Measurements from ENCODE around the gene ZNF324B. TPM values are rescaled to one million over a fixed set of nuclear protein-coding genes. Genes with fewer than 3 reads are reported as not detected.
A peak's percentile ranks its signal among the peaks of the same experiment; 100 is the strongest.

Gene ZNF324B
- total and polyA plus RNA-seq, 2 of the 8 experiments (the other 6 are each of a cell fraction or from before 2014, with no cell fraction given), result 2.9 to 6.0 TPM

GRCh38 chr19:58475714-58476497 lies 24.5 kb downstream of the ZNF324B start, which contains the start of gene ZNF446:
Gene ZNF446, plus strand, starts transcription at chr19:58476352. Its CDS starts 867 bp downstream, at chr19:58477219.
- WGBS, 2 experiments (ENCODE audit: extremely low coverage in 1 of 2, insufficient coverage in 1 of 2, insufficient read length in 1 of 2, insufficient replicate concordance in 2 of 2, low coverage in 1 of 2, low lambda C conversion rate in 2 of 2, missing lambda C conversion rate in 1 of 2), result 3% methylated on average over 40 of the region's 64 CpGs; no CpG with 5 or more reads in 1 of the 2 experiments
- peak within 1 kb of the TSS; percentile 65; the same call in 1 of the 2 replicates for H3K27ac ChIP-seq (ENCODE audit: low read depth, low read length)
- peak; percentile 65 for TF ChIP-seq SIX5 (IDR thresholded peaks at IDR 0.05; ENCODE audit: low read depth, low read length)

More at GRCh38 chr19:58475714-58476497, 24.5 kb downstream of the ZNF324B start, which contains the start of gene ZNF446:
- FAIRE-seq, result peak; percentile 45
- H3K79me1 ChIP-seq (ENCODE audit: low read depth, low read length), result no peaks in the 10 kb centered on the region
- peak; percentile 76 to 93 for DNase-seq (ENCODE audit: low read depth in 1 of 2, low spot score in 2 of 2)
- H3K23me2 ChIP-seq (ENCODE audit: low read depth, low read length), result peaks cover 14% of the 10 kb centered on the region
- H4K20me1 ChIP-seq (replicated peaks in 1 of 2; ENCODE audit: control insufficient read depth in 1 of 2, insufficient read depth in 2 of 2, low read length in 2 of 2), result peaks cover 4 to 6% of the 10 kb centered on the region in 2 experiments
- H3K9ac ChIP-seq (replicated peaks in 1 of 4; ENCODE audit: extremely low read depth in 1 of 4, low read depth in 3 of 4, low read length in 3 of 4), result peak within 1 kb of the TSS; percentile 46 to 65 (median 58)
- peak within 1 kb of the TSS; percentile 88 to 94 for H3K4me2 ChIP-seq (ENCODE audit: insufficient read depth in 1 of 2, low read depth in 2 of 2, low read length in 2 of 2)
- peaks cover 0 to 6% (median 5%) of the 10 kb centered on the region in 4 experiments; a peak in 6 of 7 replicates for H3K4me1 ChIP-seq (replicated peaks in 1 of 4; ENCODE audit: control insufficient read depth in 3 of 4, insufficient read depth in 4 of 4, low read length in 3 of 4)
- no peak within 1 kb of the TSS for H3K14ac ChIP-seq (ENCODE audit: insufficient read length)
- H3K36me3 ChIP-seq (ENCODE audit: control insufficient read depth in 2 of 4, insufficient read depth in 4 of 4, low read length in 3 of 4), result peaks cover 2 to 7% (median 5%) of the 10 kb centered on the region in 4 experiments; a peak in 5 of 8 replicates
- peak within 1 kb of the TSS; percentile 42 to 76 (median 70) for H3K4me3 ChIP-seq (ENCODE audit: extremely low read depth in 1 of 4, insufficient read depth in 2 of 4, low read depth in 3 of 4, low read length in 4 of 4)
- CTCF ChIA-PET (ENCODE audit: partially characterized antibody), result interaction anchor here (0.7 to 1.3 kb wide), 4 partner anchors 26 to 47 kb away, joined by 3 to 4 read pairs (median 3); no protein-coding TSS in a partner anchor
- H4K8ac ChIP-seq (ENCODE audit: extremely low read depth, insufficient read depth, low read length), result peak within 1 kb of the TSS; percentile 23
- peak within 1 kb of the TSS; percentile 82 for H4K5ac ChIP-seq (ENCODE audit: insufficient read length, low read depth, low read length)
- H3K23ac ChIP-seq (ENCODE audit: insufficient read length), result no peak within 1 kb of the TSS
- H2AFZ ChIP-seq (ENCODE audit: low read length), result peak within 1 kb of the TSS; percentile 78; the same call in 1 of the 2 replicates
- peak within 1 kb of the TSS; percentile 96 for H3K18ac ChIP-seq (ENCODE audit: extremely low read depth, low read length)
- H3K9me3 ChIP-seq (ENCODE audit: insufficient read depth in 2 of 2, low read depth in 1 of 2, low read length in 1 of 2), result no peaks in the 10 kb centered on the region
- no peak within 1 kb of the TSS for H2BK12ac ChIP-seq (ENCODE audit: low read depth, low read length)
- peak within 1 kb of the TSS; percentile 61 for H4K91ac ChIP-seq (replicated peaks; ENCODE audit: insufficient read length, low read length)
- no peak within 1 kb of the TSS for H2BK120ac ChIP-seq (replicated peaks; ENCODE audit: low read depth, low read length)
- peaks cover 0 to 3% (median 0%) of the 10 kb centered on the region in 4 experiments; a peak in 3 of 7 replicates for H3K27me3 ChIP-seq (replicated peaks in 1 of 4; ENCODE audit: control insufficient read depth in 3 of 4, extremely low read depth in 1 of 4, insufficient read depth in 3 of 4, low read length in 3 of 4)
- peak within 1 kb of the TSS; percentile 95 for H2BK5ac ChIP-seq (ENCODE audit: low read depth, low read length)
- H2BK15ac ChIP-seq (ENCODE audit: low read length), result no peak within 1 kb of the TSS
- no peak within 1 kb of the TSS for H2AK5ac ChIP-seq (ENCODE audit: low read depth, low read length)
- POLR2A ChIA-PET (ENCODE audit: partially characterized antibody), result interaction anchor here (0.9 to 3.0 kb wide), 10 partner anchors 8 to 150 kb away, joined by 3 to 14 read pairs (median 4); partner anchors contain the start of genes CHMP2A, ZBTB45, ZNF324 and ZNF324B
- H2BK20ac ChIP-seq (ENCODE audit: low read length), result no peak within 1 kb of the TSS
- H3K56ac ChIP-seq (replicated peaks; ENCODE audit: insufficient read length, low read depth, low read length), result peak within 1 kb of the TSS; percentile 27
- H3K79me2 ChIP-seq (ENCODE audit: control insufficient read depth in 1 of 2, insufficient read depth in 2 of 2, low read length in 2 of 2), result no peaks in the 10 kb centered on the region
- H3K4ac ChIP-seq (replicated peaks; ENCODE audit: insufficient read length, low read depth, low read length), result peak within 1 kb of the TSS; percentile 32

All from H1 (cell line).